Astrocyte of the cerebellum (primary cell): Measurements from ENCODE around the gene MET.

Experiments
- DNase-seq: peaks from one replicate; pipeline ENCODE4 v3.0.0-alpha.2; 2011; ENCODE audit warnings: low read depth
- H3K4me3 ChIP-seq: 2 replicates; pipeline ENCODE4 v1.5.1; 2011; ENCODE audit warnings: mild to moderate bottlenecking, low read depth, low read length, moderate library complexity
- CTCF ChIP-seq: IDR thresholded peaks from 2 replicates; pipeline ENCODE4 v1.5.1; 2012; ENCODE audit warnings: low read length, low read depth, moderate library complexity, mild to moderate bottlenecking; ENCODE audit errors: missing control alignments
- in situ Hi-C: cut with HindIII; loops from 2 replicates; pipeline ENCODE4 v1.10.0; 2017; ENCODE audit warnings: low sequenced_read_pairs

The MET gene

DNA sequence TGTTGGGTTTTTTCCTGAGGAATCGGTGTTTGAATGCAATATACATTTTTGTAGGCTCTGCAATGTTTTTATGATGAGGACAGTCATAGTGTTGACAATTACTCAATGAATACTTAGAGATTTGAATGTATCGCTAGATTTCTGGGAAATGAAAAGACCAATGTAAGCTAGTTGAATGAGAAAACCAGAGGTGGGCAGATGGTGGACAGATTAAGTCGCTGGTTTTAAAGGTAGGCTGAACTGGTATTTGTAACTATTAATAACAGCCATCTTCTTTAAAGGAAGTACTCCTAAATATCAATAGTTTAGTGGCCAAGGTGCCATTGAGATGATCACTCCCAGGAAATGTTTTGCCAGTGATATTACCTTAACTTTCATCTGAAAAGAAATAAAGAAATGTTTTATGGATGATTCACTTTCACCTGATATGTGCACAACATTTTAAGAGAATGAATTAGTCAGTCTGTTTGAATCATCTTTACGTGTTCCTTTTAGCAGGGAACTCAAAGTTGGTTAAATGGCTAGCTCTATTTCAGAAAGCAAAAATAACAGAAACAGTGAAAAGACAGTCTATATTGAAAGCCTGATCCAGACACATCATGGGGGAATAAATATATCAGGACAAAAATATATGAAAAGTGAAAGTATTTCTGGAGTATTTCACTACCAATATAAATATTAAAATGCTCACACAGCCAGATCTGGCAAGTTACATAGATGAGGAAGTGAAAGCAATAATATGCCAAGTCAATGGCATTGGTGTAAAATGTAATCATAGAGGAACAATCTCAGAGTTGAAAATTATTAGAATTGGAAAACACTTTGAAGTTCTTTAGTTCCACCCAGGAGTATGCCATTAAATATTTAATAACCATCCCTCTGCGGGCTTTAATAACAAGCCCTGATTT is 20.7 kb downstream of the MET start:
- no peak overlapping the region for H3K4me3 ChIP-seq
- in situ Hi-C loops: no loop called here
- TF ChIP-seq CTCF: no peak
- no peak for DNase-seq

GRCh38 chr7:116696707-116697106 is 24.7 kb downstream of the MET start:
- in situ Hi-C loops: no loop called here

GRCh38 chr7:116697152-116697551 is 25.2 kb downstream of the MET start:
- TF ChIP-seq CTCF: no peak
- no peak for DNase-seq
- H3K4me3 ChIP-seq: no peak overlapping the region
- in situ Hi-C loops: no loop called here

More at GRCh38 chr7:116696707-116697106, 24.7 kb downstream of the MET start:
- no peak for DNase-seq
- no peak overlapping the region for H3K4me3 ChIP-seq
- no peak for TF ChIP-seq CTCF

- in situ Hi-C loops: no loop called here
- TF ChIP-seq CTCF: no peak
- H3K4me3 ChIP-seq: no peak overlapping the region
- DNase-seq: no peak
Measured at GRCh38 chr7:116697761-116698160, 25.8 kb downstream of the MET start.

DNA sequence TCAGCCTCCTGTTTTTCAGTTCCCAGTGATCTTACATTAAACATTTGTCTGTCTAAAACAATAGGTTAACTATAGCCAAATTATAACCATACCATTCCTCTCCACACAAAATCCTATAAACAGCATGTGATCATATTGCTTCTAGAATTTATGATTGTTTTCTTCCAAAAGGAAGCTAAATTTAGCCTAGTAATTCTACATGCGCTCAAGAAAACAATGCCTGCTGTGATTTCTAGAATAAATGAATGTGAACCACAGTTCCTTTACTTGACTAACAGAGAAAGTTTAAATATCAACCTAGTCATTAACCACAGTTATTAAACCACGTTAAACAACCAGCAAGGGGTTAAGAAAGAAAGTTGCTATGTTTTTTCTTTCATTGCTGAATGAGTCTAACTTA is 26.4 kb downstream of the MET start:
- in situ Hi-C loops: no loop called here
- TF ChIP-seq CTCF: no peak
- H3K4me3 ChIP-seq: no peak overlapping the region
- no peak for DNase-seq

DNA sequence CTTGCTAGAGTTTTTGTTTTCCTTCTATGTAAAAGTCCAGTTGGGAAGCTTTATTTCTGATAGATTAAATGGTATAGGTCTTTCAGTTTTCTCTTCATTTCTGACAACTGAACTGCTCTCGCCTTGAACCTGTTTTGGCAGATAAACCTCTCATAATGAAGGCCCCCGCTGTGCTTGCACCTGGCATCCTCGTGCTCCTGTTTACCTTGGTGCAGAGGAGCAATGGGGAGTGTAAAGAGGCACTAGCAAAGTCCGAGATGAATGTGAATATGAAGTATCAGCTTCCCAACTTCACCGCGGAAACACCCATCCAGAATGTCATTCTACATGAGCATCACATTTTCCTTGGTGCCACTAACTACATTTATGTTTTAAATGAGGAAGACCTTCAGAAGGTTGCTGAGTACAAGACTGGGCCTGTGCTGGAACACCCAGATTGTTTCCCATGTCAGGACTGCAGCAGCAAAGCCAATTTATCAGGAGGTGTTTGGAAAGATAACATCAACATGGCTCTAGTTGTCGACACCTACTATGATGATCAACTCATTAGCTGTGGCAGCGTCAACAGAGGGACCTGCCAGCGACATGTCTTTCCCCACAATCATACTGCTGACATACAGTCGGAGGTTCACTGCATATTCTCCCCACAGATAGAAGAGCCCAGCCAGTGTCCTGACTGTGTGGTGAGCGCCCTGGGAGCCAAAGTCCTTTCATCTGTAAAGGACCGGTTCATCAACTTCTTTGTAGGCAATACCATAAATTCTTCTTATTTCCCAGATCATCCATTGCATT is 27.1 kb downstream of the MET start:
- no peak overlapping the region for H3K4me3 ChIP-seq
- in situ Hi-C loops: no loop called here
- TF ChIP-seq CTCF: no peak
- DNase-seq: no peak
